Measurements from ENCODE around the gene PTPN3.
"Not testable (repeated sequence)": the region's sequence is repeated elsewhere in the genome, so short reads cannot be mapped to it uniquely, and the experiment has no call there.

PTPN3 gene

GRCh38 chr9:109378316-109378715, 119.8 kb downstream of the PTPN3 start:
- TF ChIP-seq, protein P1, sequence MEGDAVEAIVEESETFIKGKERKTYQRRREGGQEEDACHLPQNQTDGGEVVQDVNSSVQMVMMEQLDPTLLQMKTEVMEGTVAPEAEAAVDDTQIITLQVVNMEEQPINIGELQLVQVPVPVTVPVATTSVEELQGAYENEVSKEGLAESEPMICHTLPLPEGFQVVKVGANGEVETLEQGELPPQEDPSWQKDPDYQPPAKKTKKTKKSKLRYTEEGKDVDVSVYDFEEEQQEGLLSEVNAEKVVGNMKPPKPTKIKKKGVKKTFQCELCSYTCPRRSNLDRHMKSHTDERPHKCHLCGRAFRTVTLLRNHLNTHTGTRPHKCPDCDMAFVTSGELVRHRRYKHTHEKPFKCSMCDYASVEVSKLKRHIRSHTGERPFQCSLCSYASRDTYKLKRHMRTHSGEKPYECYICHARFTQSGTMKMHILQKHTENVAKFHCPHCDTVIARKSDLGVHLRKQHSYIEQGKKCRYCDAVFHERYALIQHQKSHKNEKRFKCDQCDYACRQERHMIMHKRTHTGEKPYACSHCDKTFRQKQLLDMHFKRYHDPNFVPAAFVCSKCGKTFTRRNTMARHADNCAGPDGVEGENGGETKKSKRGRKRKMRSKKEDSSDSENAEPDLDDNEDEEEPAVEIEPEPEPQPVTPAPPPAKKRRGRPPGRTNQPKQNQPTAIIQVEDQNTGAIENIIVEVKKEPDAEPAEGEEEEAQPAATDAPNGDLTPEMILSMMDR (IDR thresholded peaks at IDR 0.05; ENCODE audit: low read length, missing control alignments), result no peak
- H3K4me3 ChIP-seq (replicated peaks; ENCODE audit: low read depth, low read length), result no peak overlapping the region
- DNase-seq (ENCODE audit: low read depth), result no peak

- TF ChIP-seq, protein P1 (IDR thresholded peaks at IDR 0.05; ENCODE audit: low read length, missing control alignments), result no peak
- no peak for DNase-seq (ENCODE audit: low read depth)
- H3K4me3 ChIP-seq (replicated peaks; ENCODE audit: low read depth, low read length), result no peak overlapping the region
Measured at GRCh38 chr9:109372246-109372645, 125.9 kb downstream of the PTPN3 start.

GRCh38 chr9:109371374-109371773, 126.7 kb downstream of the PTPN3 start:
- H3K4me3 ChIP-seq (replicated peaks; ENCODE audit: low read depth, low read length), result no peak overlapping the region
- DNase-seq (ENCODE audit: low read depth), result no peak
- TF ChIP-seq, protein P1 (IDR thresholded peaks at IDR 0.05; ENCODE audit: low read length, missing control alignments), result no peak

- H3K4me3 ChIP-seq (replicated peaks; ENCODE audit: low read depth, low read length), result no peak overlapping the region
- TF ChIP-seq, protein P1 (IDR thresholded peaks at IDR 0.05; ENCODE audit: low read length, missing control alignments), result no peak
- no peak for DNase-seq (ENCODE audit: low read depth)
Measured at GRCh38 chr9:109369285-109369684, 128.8 kb downstream of the PTPN3 start.

- TF ChIP-seq, protein P1 (IDR thresholded peaks at IDR 0.05; ENCODE audit: low read length, missing control alignments), result no peak
- no peak overlapping the region for H3K4me3 ChIP-seq (replicated peaks; ENCODE audit: low read depth, low read length)
- DNase-seq (ENCODE audit: low read depth), result no peak
Measured at GRCh38 chr9:109360771-109361170, 137.3 kb downstream of the PTPN3 start.

DNA sequence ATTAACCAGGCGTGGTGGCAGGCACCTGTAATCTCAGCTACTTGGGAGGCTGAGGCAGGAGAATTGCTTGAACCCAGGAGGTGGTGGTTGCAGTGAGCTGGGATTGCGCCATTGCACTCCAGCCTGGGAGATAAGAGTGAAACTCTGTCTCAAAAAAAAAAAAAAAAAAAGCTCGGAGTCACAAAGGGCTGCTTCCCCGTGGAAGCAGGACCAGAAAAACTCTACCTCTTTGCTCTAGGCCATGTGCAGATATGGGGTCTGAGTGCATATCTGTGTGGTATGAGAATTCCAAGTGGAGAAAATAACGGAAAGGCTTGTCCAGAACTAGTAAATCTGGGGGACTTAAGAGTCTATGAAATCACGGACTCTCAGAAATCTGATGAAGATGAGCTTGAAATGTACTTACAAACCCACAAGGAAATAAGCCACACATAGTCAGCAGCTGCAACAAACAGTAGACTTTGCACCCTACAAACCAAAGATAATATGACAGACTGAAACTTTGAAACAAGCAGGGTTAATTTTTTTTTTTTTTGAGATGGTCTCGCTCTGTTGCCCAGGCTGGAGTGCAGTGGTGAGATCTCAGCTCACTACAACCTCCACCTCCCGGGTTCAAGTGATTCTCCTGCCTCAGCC, 139.0 kb downstream of the PTPN3 start:
- not testable (repeated sequence) for DNase-seq (ENCODE audit: low read depth)

GRCh38 chr9:109355564-109356297, 142.4 kb downstream of the PTPN3 start:
- DNase-seq (ENCODE audit: low read depth), result no peak
- TF ChIP-seq, protein P1 (IDR thresholded peaks at IDR 0.05; ENCODE audit: low read length, missing control alignments), result no peak
- no peak overlapping the region for H3K4me3 ChIP-seq (replicated peaks; ENCODE audit: low read depth, low read length)

More for the DNA sequence above, 139.0 kb downstream of the PTPN3 start:
- H3K4me3 ChIP-seq (replicated peaks; ENCODE audit: low read depth, low read length), result not testable (repeated sequence)
